Measurements from ENCODE around the gene GGA1.
A peak's percentile ranks its signal among the peaks of the same experiment; 100 is the strongest.

Gene GGA1

GRCh38 chr22:37630839-37631435, 22.3 kb downstream of the GGA1 start:
- no peak overlapping the region for H3K9ac ChIP-seq (ENCODE audit: low read length)
- peaks cover 6% of the 10 kb centered on the region for H3K36me3 ChIP-seq (ENCODE audit: control insufficient read depth, insufficient read depth, low read length)
- H3K27me3 ChIP-seq (ENCODE audit: control insufficient read depth, insufficient read depth, low read length): no peaks in the 10 kb centered on the region
- no peaks in the 10 kb centered on the region for H3K9me3 ChIP-seq (ENCODE audit: control insufficient read depth, low read length)
- no peak overlapping the region for H3K4me3 ChIP-seq (ENCODE audit: low read length)
- H3K4me1 ChIP-seq (ENCODE audit: control insufficient read depth, insufficient read depth, low read length): peaks cover 50% of the 10 kb centered on the region

GRCh38 chr22:37631448-37632173, 23.0 kb downstream of the GGA1 start:
- Histone ChIP-seq H3K4me1 (ENCODE audit: control insufficient read depth, insufficient read depth, low read length) (peaks cover 44% of the 10 kb centered on the region), H3K9ac (ENCODE audit: low read length) (no peak overlapping the region), H3K4me3 (ENCODE audit: low read length) (no peak overlapping the region), H3K36me3 (ENCODE audit: control insufficient read depth, insufficient read depth, low read length) (peaks cover 6% of the 10 kb centered on the region), H3K9me3 (ENCODE audit: control insufficient read depth, low read length) (no peaks in the 10 kb centered on the region), H3K27me3 (ENCODE audit: control insufficient read depth, insufficient read depth, low read length) (no peaks in the 10 kb centered on the region)

- Histone ChIP-seq H3K36me3 (ENCODE audit: control insufficient read depth, insufficient read depth, low read length) (peaks cover 6% of the 10 kb centered on the region), H3K4me3 (ENCODE audit: low read length) (no peak overlapping the region), H3K9me3 (ENCODE audit: control insufficient read depth, low read length) (no peaks in the 10 kb centered on the region), H3K4me1 (ENCODE audit: control insufficient read depth, insufficient read depth, low read length) (peaks cover 38% of the 10 kb centered on the region), H3K27me3 (ENCODE audit: control insufficient read depth, insufficient read depth, low read length) (no peaks in the 10 kb centered on the region), H3K9ac (ENCODE audit: low read length) (no peak overlapping the region)
Observed at GRCh38 chr22:37632174-37633088, 23.8 kb downstream of the GGA1 start.

GRCh38 chr22:37633089-37633624, 24.5 kb downstream of the GGA1 start:
- Histone ChIP-seq H3K9me3 (ENCODE audit: control insufficient read depth, low read length) (no peaks in the 10 kb centered on the region), H3K9ac (ENCODE audit: low read length) (peak overlapping the region; percentile 38), H3K36me3 (ENCODE audit: control insufficient read depth, insufficient read depth, low read length) (peaks cover 6% of the 10 kb centered on the region), H3K4me3 (ENCODE audit: low read length) (no peak overlapping the region), H3K27me3 (ENCODE audit: control insufficient read depth, insufficient read depth, low read length) (no peaks in the 10 kb centered on the region), H3K4me1 (ENCODE audit: control insufficient read depth, insufficient read depth, low read length) (peaks cover 40% of the 10 kb centered on the region)

GRCh38 chr22:37633625-37634416, 25.2 kb downstream of the GGA1 start:
- H3K9ac ChIP-seq (ENCODE audit: low read length): peak overlapping the region; percentile 38
- no peak overlapping the region for H3K4me3 ChIP-seq (ENCODE audit: low read length)
- H3K36me3 ChIP-seq (ENCODE audit: control insufficient read depth, insufficient read depth, low read length): no peaks in the 10 kb centered on the region
- H3K4me1 ChIP-seq (ENCODE audit: control insufficient read depth, insufficient read depth, low read length): peaks cover 46% of the 10 kb centered on the region
- no peaks in the 10 kb centered on the region for H3K9me3 ChIP-seq (ENCODE audit: control insufficient read depth, low read length)
- no peaks in the 10 kb centered on the region for H3K27me3 ChIP-seq (ENCODE audit: control insufficient read depth, insufficient read depth, low read length)

GRCh38 chr22:37634417-37634924, 25.8 kb downstream of the GGA1 start:
- no peaks in the 10 kb centered on the region for H3K27me3 ChIP-seq (ENCODE audit: control insufficient read depth, insufficient read depth, low read length)
- peak overlapping the region; percentile 38 for H3K9ac ChIP-seq (ENCODE audit: low read length)
- peaks cover 51% of the 10 kb centered on the region for H3K4me1 ChIP-seq (ENCODE audit: control insufficient read depth, insufficient read depth, low read length)
- H3K4me3 ChIP-seq (ENCODE audit: low read length): no peak overlapping the region
- H3K36me3 ChIP-seq (ENCODE audit: control insufficient read depth, insufficient read depth, low read length): no peaks in the 10 kb centered on the region
- H3K9me3 ChIP-seq (ENCODE audit: control insufficient read depth, low read length): no peaks in the 10 kb centered on the region

- no peak overlapping the region for H3K4me3 ChIP-seq (ENCODE audit: low read length)
- peaks cover 56% of the 10 kb centered on the region for H3K4me1 ChIP-seq (ENCODE audit: control insufficient read depth, insufficient read depth, low read length)
- no peaks in the 10 kb centered on the region for H3K9me3 ChIP-seq (ENCODE audit: control insufficient read depth, low read length)
- no peaks in the 10 kb centered on the region for H3K27me3 ChIP-seq (ENCODE audit: control insufficient read depth, insufficient read depth, low read length)
- no peak overlapping the region for H3K9ac ChIP-seq (ENCODE audit: low read length)
- H3K36me3 ChIP-seq (ENCODE audit: control insufficient read depth, insufficient read depth, low read length): no peaks in the 10 kb centered on the region
Observed at GRCh38 chr22:37635157-37635556, 26.5 kb downstream of the GGA1 start.

- Histone ChIP-seq H3K4me3 (ENCODE audit: low read length) (no peak overlapping the region), H3K9me3 (ENCODE audit: control insufficient read depth, low read length) (no peaks in the 10 kb centered on the region), H3K9ac (ENCODE audit: low read length) (no peak overlapping the region), H3K4me1 (ENCODE audit: control insufficient read depth, insufficient read depth, low read length) (peaks cover 68% of the 10 kb centered on the region), H3K36me3 (ENCODE audit: control insufficient read depth, insufficient read depth, low read length) (no peaks in the 10 kb centered on the region), H3K27me3 (ENCODE audit: control insufficient read depth, insufficient read depth, low read length) (no peaks in the 10 kb centered on the region)
Observed at GRCh38 chr22:37636186-37636948, 27.7 kb downstream of the GGA1 start.

GRCh38 chr22:37636949-37637273, 28.3 kb downstream of the GGA1 start:
- H3K4me3 ChIP-seq (ENCODE audit: low read length): no peak overlapping the region
- H3K4me1 ChIP-seq (ENCODE audit: control insufficient read depth, insufficient read depth, low read length): peaks cover 73% of the 10 kb centered on the region
- no peak overlapping the region for H3K9ac ChIP-seq (ENCODE audit: low read length)

GRCh38 chr22:37638391-37639069, 29.9 kb downstream of the GGA1 start:
- no peaks in the 10 kb centered on the region for H3K9me3 ChIP-seq (ENCODE audit: control insufficient read depth, low read length)
- peaks cover 71% of the 10 kb centered on the region for H3K4me1 ChIP-seq (ENCODE audit: control insufficient read depth, insufficient read depth, low read length)
- H3K27me3 ChIP-seq (ENCODE audit: control insufficient read depth, insufficient read depth, low read length): no peaks in the 10 kb centered on the region
- peak overlapping the region; percentile 66 for H3K9ac ChIP-seq (ENCODE audit: low read length)
- no peaks in the 10 kb centered on the region for H3K36me3 ChIP-seq (ENCODE audit: control insufficient read depth, insufficient read depth, low read length)
- H3K4me3 ChIP-seq (ENCODE audit: low read length): no peak overlapping the region

More at GRCh38 chr22:37636949-37637273, 28.3 kb downstream of the GGA1 start:
- no peaks in the 10 kb centered on the region for H3K36me3 ChIP-seq (ENCODE audit: control insufficient read depth, insufficient read depth, low read length)
- no peaks in the 10 kb centered on the region for H3K9me3 ChIP-seq (ENCODE audit: control insufficient read depth, low read length)
- H3K27me3 ChIP-seq (ENCODE audit: control insufficient read depth, insufficient read depth, low read length): no peaks in the 10 kb centered on the region

Measured in mucosa of stomach (tissue), 1 donor.